GM19240 (cell line): ENCODE results near the gene ZP3.
"Not testable (repeated sequence)": the region's sequence is repeated elsewhere in the genome, so short reads cannot be mapped to it uniquely, and the experiment has no call there.

Source experiments
- DNase-seq: peaks from one replicate; pipeline ENCODE4 v3.0.0; 2011; ENCODE audit warnings: low spot score; ENCODE audit not compliant: insufficient read length

Gene ZP3

GRCh38 chr7:76440404-76440803 lies 15.7 kb downstream of the ZP3 start:
- not testable (repeated sequence) for DNase-seq

- not testable (repeated sequence) for DNase-seq
Observed at GRCh38 chr7:76441792-76442191, 17.0 kb downstream of the ZP3 start.

DNA sequence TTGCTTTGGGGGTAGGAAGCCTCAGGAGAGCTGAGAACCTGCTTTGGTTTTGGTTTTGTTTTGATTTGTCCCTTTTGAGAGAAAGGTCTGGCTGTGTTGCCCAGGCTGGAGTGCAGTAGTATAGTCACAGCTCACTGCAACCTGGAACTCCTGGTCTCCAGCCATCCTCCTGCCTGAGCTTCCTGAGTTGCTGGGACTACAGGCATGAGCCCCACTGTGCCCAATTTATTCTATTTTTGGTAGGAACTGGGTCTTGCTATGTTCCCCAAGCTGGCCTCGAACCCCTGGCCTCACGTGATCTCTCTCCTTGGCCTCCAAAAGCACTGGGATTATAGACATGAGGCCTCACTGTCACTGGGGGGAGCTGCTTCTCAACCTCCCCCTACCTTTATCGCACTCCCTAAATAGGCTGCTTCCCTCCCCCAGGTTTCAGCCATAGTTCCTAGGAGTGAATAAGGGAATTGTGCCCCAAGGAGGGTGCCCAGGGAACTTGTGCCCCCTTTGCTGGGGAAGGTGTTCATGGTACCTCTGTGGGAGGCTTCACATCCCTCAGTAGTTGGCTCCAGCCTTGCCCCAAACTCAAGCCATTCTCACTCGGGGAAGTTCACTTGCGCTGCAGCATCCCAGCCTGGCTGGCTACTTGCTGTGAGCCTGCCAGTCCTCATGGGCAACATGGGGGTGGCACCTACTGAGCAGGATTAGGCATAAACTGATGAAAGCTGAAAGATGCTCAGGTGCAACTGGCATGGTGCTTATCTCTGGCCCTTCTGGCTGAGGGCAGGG lies 18.1 kb downstream of the ZP3 start:
- DNase-seq, result not testable (repeated sequence)

DNA sequence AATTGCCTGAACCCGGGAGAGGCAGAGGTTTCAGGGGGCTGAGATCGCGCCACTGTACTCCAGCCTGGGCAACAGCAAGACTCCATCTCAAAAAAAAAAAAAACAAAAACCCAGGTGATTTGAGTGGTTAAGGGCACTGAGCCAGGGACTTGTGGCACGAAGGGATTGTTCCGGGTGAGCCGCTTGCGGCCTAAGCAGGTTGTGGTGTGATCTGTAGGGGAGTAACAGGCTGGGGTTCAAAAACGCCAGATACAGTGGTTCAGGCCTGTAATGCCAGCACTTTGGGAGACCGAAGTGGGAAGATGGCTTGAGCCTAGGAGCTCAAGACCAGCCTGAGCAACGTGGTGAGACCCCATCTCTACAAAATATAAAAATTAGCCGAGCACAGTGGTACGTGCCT lies 19.1 kb downstream of the ZP3 start:
- not testable (repeated sequence) for DNase-seq

DNA sequence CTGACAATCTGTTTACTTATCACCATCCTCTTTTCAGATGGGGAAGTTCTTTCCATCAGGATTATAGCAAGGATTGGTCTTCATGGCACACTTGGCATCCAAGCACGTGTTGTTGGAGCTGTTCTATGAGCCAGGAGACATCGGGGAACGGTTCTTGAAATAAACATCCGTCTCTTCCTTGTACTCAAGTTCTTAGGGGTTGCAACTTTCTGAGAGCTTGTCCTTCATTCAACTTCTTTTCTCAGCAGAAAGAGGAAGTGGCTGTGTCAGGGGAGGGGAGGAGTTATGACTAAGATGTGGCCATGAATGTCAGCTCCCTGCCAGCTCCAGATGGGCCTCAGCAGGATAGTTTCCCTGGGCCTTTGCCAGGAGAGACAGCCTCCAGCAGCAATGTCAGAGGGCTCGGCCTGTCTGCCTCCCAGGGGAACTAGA lies 20.8 kb downstream of the ZP3 start:
- not testable (repeated sequence) for DNase-seq

DNA sequence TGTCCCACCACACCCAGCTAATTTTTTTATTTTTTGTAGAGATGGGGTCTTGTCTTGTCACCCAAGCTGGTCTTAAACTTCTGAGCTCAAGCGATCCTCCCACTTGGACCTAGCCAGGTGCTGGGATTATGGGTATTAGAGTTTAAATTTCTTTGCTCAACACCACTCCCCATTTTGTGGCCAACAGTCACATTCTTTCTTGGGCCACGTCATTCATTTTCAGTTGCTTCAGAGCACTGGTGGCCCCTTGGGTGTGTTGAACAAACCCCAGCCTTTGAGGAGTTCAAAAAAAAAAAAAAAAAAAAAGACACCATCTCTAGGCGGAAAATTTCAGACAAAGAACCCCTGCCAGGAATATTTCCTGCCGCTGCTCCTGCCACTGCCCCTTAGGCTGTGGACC lies 32.3 kb downstream of the ZP3 start:
- not testable (repeated sequence) for DNase-seq

DNA sequence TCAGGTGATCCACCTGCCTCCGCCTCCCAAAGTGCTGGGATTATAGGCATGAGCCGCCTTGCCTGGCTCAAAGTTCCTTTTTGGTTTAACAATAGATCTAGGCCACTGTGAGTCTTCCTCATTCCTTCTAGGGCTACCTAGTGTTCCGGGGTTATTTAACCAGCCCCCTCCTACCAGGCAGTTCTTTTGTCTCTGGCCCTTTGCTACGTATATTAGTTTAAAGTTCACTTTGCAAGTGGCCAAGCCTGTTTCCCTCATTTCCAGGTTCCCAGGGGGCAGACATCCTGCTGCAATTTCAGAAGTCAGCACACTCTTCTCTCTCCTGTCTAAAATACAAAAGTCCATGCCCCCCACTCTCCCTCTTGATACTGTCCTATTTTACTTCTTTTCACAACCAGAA lies 33.8 kb downstream of the ZP3 start:
- not testable (repeated sequence) for DNase-seq

GRCh38 chr7:76460767-76461166 lies 36.0 kb downstream of the ZP3 start:
- not testable (repeated sequence) for DNase-seq

GRCh38 chr7:76461464-76462101 lies 36.8 kb downstream of the ZP3 start, which contains the start of gene DTX2:
TSS of gene DTX2 (plus strand) at chr7:76461709. CDS start at chr7:76480510, 18,801 bp downstream.
- not testable (repeated sequence) for DNase-seq

DNA sequence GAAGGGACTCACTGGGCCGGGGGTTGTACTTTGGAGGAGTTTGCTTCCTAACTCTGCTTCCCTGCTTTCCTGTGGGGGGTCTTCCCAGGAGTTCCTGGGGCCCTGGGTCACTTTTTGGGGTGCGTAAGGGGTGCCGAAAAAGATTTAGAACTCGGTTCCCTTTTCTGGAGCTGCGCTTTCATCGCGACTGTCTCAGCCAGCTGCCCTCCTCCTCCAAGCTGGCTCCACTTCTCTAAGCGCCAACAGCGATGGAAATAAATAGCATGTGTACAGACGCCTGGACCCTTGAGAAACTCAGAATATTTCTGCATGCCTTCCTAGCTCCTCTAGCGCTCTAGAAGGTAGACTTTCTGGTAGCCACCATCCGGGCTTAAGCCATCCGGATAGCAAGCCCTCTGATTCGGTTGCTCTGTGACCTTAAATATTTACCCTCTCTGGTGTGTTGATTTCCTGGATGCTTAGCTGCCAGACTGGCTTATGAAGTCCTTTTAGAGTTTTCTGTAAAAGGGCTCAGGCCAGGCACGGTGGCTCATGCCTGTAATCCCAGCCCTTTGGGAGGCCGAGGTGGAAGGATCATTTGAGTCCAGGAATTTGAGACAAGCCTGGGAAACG lies 37.6 kb downstream of the ZP3 start:
- DNase-seq, result not testable (repeated sequence)

- not testable (repeated sequence) for DNase-seq
Observed at GRCh38 chr7:76464959-76465358, 40.2 kb downstream of the ZP3 start.

DNA sequence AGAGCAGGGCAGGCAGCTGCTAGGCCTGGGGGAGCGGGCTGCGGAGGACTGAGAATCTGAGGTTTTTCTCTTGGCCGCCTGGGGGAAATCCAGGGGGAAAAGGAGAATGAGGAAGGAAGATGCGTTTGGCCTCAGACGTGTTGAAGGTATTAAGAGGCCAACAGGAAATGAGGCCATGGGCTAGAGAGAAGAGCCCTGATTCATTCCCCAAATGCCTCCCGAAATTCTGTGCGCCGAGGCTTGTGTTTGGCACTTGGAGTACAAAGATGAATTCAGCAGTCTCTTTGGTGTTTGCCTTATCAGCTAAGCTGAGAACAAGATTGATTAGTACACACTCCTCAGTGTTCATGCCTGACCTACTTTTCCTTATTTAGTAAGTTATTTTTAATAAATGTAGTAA lies 41.2 kb downstream of the ZP3 start:
- DNase-seq, result not testable (repeated sequence)

DNA sequence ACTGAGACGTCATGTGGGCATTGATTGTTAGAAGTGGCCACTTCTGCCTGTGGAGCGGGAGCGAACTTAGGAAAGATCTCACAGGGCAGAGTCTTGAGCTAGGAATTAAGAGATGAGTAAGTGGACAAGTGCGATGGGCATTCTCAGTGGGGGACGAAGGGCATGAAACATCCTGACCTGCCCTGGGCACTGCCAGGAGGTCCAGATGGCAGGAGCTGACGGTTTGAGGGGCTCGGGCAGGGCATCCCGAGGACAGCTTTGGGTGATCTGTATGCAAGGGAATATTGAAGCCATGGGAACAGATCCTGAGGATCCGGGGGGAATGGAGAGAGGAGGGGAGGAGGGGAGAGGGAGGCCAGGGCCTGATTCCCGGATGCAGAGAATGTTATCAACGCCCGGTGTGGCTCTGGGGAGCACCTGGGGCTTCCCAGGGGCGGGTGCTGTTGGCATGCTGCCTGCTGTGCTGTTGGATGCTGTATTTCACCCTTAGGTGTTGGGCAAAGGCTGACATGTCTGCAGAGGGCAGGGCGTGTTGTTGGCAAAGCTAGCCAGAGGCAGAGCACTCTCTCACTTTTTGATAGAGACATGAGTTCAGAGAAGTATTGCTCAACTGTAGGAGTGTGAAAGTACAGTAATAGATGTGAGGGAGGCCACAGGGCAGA lies 43.1 kb downstream of the ZP3 start:
- not testable (repeated sequence) for DNase-seq

DNA sequence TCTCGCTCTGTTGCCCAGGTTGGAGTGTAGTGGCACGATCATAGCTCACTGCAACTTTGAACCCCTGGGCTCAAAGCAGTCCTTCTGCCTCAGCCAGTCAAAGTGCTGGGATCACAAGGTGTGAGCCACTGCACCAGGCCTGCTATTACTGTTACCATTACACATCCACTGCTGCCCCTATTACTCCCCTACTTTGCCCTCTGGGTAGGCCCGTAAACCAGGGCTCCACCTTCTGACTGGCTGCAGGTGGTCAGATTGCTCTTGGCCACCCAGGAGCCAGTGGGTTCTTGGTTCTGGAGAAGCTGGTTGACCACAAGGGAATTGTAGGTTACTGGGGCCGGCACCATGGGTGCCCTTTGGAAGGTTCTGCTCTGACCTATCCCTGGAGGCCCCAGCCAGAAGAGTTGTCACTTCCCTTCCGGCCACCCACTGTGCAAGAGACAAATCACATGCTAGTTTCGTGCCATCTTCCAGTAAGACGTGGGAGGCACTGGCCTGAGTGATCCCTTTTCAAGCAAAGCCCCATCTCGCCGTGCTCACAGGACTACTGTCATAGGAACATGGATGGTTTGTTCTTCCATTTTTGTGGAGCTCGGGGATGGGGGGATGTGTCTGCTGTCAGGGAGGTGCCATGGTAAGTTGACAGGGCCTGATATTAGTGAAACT lies 46.9 kb downstream of the ZP3 start:
- not testable (repeated sequence) for DNase-seq

- DNase-seq, result not testable (repeated sequence)
Observed at GRCh38 chr7:76473097-76473496, 48.3 kb downstream of the ZP3 start.

GRCh38 chr7:76476280-76476679 lies 51.5 kb downstream of the ZP3 start:
- not testable (repeated sequence) for DNase-seq

GRCh38 chr7:76476742-76477474 lies 52.2 kb downstream of the ZP3 start:
- not testable (repeated sequence) for DNase-seq

DNA sequence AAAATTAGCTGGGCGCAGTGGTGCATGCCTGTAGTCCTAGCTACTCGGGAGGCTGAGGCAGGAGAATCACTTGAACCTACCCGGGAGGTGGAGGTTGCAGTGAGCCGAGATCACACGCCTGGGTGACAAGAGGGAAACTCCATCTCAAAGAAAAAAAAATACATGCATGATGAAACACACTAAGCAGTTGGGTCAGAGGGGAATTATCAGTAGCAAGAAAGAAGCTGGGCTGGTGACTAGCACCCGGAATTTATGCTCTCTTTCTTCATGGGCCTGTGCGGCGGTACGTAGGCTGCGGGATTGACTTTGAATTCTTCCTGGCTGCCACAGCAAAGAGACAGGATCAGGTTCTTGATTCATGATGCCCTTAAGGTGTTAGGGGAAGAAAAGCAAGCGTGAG lies 54.9 kb downstream of the ZP3 start:
- DNase-seq, result not testable (repeated sequence)

DNA sequence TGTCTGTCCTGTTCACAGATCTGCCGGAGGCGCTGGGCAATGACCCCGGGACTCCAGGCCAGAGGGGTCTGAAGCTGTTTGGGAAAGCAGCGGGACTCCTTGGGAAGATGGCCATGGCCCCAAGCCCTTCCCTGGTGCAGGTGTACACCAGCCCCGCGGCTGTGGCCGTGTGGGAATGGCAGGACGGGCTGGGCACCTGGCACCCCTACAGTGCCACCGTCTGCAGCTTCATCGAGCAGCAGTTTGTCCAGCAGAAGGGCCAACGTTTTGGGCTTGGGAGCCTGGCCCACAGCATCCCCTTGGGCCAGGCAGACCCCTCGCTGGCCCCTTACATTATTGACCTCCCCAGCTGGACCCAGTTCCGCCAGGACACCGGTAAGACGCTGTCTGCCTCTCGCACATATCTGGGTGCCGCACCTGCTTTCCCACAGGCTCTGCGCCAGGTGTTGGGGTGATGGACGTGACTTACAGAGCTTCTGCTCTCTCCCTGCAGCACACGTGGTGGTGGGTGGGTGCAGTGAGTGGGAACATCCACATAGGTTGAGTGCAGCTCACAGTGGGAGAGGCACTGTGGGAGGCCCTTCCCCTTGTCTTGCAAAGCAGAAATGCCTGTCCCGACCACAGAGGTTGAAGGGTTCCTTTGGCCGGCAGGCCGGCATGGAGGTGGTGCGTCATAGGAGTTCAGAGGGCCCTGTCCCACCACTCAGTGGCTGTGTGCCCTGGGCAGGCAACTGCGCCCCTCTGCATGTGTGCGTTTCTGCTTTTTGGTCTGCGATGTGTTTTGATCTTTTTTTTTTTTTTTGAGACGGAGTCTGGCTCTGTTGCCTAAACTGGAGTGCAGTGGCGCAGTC lies 55.9 kb downstream of the ZP3 start:
- not testable (repeated sequence) for DNase-seq
